ENCODE measurements around the gene DLGAP1.

- TF ChIP-seq, protein P1, sequence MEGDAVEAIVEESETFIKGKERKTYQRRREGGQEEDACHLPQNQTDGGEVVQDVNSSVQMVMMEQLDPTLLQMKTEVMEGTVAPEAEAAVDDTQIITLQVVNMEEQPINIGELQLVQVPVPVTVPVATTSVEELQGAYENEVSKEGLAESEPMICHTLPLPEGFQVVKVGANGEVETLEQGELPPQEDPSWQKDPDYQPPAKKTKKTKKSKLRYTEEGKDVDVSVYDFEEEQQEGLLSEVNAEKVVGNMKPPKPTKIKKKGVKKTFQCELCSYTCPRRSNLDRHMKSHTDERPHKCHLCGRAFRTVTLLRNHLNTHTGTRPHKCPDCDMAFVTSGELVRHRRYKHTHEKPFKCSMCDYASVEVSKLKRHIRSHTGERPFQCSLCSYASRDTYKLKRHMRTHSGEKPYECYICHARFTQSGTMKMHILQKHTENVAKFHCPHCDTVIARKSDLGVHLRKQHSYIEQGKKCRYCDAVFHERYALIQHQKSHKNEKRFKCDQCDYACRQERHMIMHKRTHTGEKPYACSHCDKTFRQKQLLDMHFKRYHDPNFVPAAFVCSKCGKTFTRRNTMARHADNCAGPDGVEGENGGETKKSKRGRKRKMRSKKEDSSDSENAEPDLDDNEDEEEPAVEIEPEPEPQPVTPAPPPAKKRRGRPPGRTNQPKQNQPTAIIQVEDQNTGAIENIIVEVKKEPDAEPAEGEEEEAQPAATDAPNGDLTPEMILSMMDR (IDR thresholded peaks at IDR 0.05; ENCODE audit: insufficient read depth, low read length, poor library complexity, severe bottlenecking): no peak
- TF ChIP-seq EZH2phosphoT487 (conservative IDR thresholded peaks at IDR 0.05; ENCODE audit: low read length): no peak
These were observed 178.0 kb downstream of the DLGAP1 start for GRCh38 chr18:4276953-4277585.
